Stimulated activated CD8-positive, alpha-beta memory T cell treated with anti-CD3 and anti-CD28 coated beads, Interleukin-12 subunit alpha, Interleukin-12 subunit beta, amount 100 ng/mL, for 24 hours (primary cell): Measurements from ENCODE around the gene SNRNP70.
"Not testable (repeated sequence)": the region's sequence is repeated elsewhere in the genome, so short reads cannot be mapped to it uniquely, and the experiment has no call there.

ENCODE experiments used
- DNase-seq: peaks from one replicate; pipeline ENCODE4 v3.0.0-alpha.2; 2020; ENCODE audit errors: extremely low read depth

Gene SNRNP70

GRCh38 chr19:49085020-49085867 is at the start of gene SNRNP70:
Gene SNRNP70, plus strand, starts transcription at chr19:49085451. Its CDS starts 964 bp downstream, at chr19:49086415.
- DNase-seq, result peak; percentile 98

DNA sequence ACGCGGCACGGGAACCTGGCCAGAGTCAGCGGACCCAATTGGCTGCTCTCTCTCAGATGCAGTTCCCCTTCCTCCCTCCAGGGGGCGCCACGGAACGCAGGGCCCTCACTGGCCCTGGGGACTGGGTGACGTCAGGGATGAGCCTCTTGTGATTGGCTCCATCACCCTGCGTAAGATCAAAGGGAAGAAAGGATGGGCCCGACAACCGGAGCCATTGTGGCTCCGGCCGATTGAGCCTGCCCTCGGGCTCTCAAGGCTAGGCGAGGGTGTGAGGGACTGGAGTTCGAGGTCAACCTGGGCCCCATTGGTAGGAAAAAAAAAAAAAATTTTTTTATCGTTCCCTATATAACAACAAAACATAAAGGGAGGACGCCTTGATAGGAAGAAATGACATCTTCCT is 48.4 kb upstream of the SNRNP70 start, which contains the start of gene CGB1:
TSS of gene CGB1 (minus strand) at position 81 of the 400 bp plus-strand sequence. CDS start 184 bp downstream, outside the sequence.
- DNase-seq, result not testable (repeated sequence)

DNA sequence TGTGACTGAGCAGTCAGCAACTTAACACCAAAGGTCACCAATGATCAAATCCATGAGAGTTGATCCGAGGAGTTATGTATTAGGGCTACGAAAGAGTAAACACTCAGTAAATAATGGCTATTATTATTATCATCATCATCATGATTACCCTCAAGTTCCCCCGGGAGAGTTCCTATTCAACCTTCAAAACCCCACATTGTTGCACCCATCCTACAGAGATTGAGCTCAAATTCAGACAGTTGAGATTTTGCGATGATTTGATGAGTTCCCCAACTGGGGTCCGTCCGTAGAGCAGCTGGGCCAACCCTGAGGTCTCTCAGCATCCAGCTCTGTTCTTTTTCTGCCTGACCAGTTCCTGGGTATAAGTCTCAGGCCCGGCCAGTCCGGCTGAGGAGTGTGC is 47.1 kb upstream of the SNRNP70 start:
- DNase-seq, result not testable (repeated sequence)

DNA sequence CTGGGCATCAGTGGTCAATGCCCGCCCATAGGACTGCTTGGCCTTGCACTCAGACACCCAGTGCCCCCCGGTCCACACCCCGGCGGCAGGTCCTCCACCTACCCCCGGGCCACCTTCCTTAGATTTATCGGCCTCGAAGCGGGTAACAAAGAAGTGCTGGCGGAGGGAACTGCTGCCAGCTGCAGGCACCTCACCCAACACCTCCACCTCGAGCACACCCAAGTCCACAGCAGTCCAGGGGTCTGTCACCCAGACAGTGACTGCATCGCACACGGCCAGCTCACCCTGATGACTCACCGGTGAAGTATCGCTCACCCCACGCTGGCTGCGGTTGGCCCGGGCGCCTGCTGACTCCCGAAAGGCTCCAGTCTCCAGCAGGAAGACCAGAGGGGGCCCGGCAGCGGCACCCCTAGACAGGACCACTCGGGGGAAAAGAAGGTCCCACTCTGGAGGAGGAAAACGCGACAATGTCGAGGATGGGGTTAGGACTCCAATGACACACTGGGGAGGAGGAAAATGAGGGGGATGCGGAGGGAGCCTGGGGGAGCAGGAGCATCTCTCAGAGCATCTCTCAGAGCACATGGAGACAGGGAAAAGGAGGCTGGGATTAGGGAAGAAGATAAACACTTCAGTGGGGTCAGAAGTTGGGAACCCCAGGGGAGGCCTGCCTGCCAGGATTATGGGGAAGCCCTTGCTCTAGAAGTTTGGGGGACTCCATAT is 46.5 kb upstream of the SNRNP70 start:
- DNase-seq, result not testable (repeated sequence)

DNA sequence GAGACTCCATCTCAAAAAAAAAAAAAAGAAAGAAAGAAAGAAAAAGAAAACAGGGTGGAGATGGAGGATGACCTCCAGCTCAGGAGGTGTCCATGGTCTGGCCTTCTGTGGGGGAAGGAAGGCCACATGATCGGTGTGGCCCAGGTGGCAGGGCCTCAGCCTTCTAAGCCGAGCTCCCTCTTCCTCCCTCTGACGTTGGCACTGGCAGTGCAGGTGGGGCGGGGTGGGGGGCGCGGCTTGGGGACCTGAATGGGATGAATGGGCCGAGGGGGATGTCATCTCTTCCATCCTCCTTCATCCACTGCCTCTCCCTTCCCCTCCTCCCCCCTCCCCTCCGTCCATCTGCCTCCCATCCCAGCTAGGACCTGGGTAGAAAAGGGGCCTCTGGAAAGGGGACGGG is 45.5 kb upstream of the SNRNP70 start:
- DNase-seq, result not testable (repeated sequence)

- no peak for DNase-seq
These were observed 43.1 kb upstream of the SNRNP70 start for GRCh38 chr19:49042177-49042576.

- DNase-seq, result not testable (repeated sequence)
These were observed 42.6 kb upstream of the SNRNP70 start for GRCh38 chr19:49042666-49043065.

DNA sequence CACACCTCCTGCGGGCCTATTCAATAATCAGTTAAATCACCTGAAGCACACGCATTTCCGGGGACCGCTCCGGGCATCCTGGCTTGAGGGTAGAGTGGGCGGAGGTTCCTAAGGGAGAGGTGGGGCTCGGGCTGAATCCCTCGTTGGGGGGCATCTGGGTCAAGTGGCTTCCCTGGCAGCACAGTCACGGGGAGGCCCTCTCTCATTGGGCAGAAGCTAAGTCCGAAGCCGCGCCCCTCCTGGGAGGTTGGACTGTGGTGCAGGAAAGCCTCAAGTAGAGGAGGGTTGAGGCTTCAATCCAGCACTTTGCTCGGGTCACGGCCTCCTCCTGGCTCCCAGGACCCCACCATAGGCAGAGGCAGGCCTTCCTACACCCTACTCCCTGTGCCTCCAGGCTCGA is 41.7 kb upstream of the SNRNP70 start, which contains the start of gene CGB5:
TSS of gene CGB5 (plus strand) at position 301 of the 400 bp plus-strand sequence. CDS start 362 bp downstream, outside the sequence.
- DNase-seq, result not testable (repeated sequence)

- DNase-seq, result not testable (repeated sequence)
These were observed 36.2 kb upstream of the SNRNP70 start, which contains the start of gene CGB8 for GRCh38 chr19:49049011-49049410. Gene CGB8, minus strand, starts transcription at chr19:49049111. Its CDS starts 372 bp downstream, at chr19:49048739.

DNA sequence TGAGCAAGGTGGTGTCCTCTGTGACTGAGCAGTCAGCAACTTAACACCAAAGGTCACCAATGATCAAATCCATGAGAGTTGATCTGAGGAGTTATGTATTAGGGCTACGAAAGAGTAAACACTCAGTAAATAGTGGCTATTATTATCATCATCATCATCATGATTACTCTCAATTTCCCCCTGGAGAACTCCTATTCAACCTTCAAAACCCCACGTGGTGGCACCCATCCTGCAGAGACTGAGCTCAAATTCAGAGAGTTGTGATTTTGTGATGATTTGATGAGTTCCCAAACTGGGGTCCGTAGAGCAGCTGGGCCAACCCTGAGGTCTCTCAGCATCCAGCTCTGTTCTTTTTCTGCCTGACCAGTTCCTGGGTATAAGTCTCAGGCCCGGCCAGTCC is 35.4 kb upstream of the SNRNP70 start:
- not testable (repeated sequence) for DNase-seq

- DNase-seq, result not testable (repeated sequence)
These were observed 34.7 kb upstream of the SNRNP70 start for GRCh38 chr19:49050376-49051033.

- DNase-seq, result no peak
These were observed 28.9 kb upstream of the SNRNP70 start for GRCh38 chr19:49056101-49056901.

DNA sequence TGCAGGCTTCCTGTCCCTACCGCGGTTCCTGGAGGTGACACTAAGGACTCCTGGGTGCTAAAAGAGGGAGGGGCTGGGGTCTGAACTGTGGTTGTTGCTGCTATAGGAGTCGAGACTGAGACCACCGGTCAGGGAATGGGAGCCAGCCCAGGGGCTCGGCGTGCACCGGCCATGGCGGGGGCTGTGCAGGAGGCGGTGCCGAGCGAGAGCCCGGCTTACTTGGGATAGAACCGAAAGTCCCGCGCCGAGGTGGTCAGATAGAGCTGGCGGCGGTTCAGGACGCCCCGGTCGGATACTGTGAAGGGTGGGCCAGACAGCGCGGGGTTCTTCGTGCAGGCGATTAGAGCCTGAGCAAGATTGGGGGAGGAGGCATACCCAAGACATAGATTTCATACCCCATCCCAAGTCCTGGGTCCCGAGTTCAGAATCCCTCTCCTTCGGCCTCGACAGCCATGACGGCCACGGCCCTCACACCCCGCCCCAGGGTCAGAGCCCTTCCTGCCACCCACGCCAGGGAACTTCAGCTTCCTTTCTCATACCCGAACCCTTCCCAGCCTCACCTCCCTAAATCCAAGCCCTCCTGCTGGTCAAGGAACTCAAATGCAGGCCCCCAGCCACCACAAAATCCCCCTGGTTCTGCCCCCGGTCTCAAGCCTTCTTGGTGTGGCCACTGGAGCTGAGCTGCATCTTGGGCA is 28.2 kb upstream of the SNRNP70 start:
- not testable (repeated sequence) for DNase-seq

- no peak for DNase-seq
These were observed 27.5 kb upstream of the SNRNP70 start, which contains the start of gene CGB7 for GRCh38 chr19:49057636-49058234. Gene CGB7, minus strand, starts transcription at chr19:49057749. Its CDS starts 2,374 bp downstream, at chr19:49055375.

DNA sequence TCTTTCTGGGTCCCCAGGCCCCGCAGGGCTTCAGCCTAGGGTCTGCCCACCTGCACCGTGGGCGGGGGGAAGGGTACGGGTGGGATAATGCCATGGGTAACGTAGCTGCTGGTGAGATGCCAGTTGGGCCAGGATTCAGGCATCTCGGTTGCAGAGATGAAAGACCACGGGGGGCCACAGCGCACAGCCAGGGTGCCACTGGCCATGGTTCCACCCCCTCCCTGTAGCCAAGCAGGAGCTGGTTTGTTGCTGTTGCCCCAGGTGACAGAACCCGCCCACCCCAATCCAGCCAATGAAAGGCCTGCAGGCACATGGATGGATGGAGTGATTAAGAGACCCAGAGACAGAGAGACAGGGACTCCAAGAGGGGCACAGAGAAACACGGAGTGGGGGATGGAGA is 26.7 kb upstream of the SNRNP70 start:
- no peak for DNase-seq

- DNase-seq, result no peak
These were observed 26.2 kb upstream of the SNRNP70 start for GRCh38 chr19:49059053-49059452.

- no peak for DNase-seq
These were observed 24.3 kb upstream of the SNRNP70 start for GRCh38 chr19:49061000-49061399.

GRCh38 chr19:49061445-49061844 is 23.8 kb upstream of the SNRNP70 start:
- no peak for DNase-seq

- no peak for DNase-seq
These were observed 21.1 kb upstream of the SNRNP70 start for GRCh38 chr19:49064029-49064629.
